LNCaP clone FGC (cell line): ENCODE measurements around the gene CCDC127.

Source experiments
- DNase-seq: peaks from one replicate; pipeline ENCODE4 v3.0.0-alpha.2; 2011; ENCODE audit warnings: low read depth
- H3K4me3 ChIP-seq: 2 replicates; pipeline ENCODE4 v1.5.1; 2011; ENCODE audit warnings: mild to moderate bottlenecking, low read depth, low read length, control low read depth
- TF ChIP-seq, protein P1 (sequence below): IDR thresholded peaks from 2 replicates; pipeline ENCODE4 v1.5.1; 2012; ENCODE audit warnings: mild to moderate bottlenecking; ENCODE audit not compliant: control insufficient read depth, insufficient read depth; ENCODE audit errors: extremely low read depth

The CCDC127 gene

DNA sequence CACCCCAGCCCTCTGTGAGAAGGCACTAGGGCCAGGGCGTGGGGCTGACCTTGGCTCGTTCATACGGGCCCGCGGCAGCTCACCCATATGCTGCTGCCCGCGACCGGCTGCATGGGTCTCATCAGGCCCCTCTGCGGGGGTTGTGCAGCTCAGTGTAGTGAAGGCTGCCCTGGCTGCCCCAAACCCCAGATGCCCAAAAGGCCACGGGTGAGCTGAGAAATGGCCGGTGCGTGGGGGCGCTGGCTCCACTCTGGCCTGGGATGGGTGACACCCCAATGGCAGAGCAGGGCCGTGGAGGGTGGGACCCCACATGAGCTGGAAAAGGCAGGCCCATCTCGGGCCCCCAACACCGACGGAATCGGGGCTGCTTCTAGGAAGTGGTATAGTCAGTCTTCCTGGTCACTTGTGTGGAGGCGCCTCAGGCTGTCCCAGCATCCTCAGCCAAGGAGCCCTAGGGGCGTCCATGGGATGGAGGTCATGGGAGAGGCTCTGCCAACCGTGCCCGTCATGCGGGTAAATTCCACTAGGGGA is 46.1 kb downstream of the CCDC127 start:
- DNase-seq, result no peak
- TF ChIP-seq, protein P1, sequence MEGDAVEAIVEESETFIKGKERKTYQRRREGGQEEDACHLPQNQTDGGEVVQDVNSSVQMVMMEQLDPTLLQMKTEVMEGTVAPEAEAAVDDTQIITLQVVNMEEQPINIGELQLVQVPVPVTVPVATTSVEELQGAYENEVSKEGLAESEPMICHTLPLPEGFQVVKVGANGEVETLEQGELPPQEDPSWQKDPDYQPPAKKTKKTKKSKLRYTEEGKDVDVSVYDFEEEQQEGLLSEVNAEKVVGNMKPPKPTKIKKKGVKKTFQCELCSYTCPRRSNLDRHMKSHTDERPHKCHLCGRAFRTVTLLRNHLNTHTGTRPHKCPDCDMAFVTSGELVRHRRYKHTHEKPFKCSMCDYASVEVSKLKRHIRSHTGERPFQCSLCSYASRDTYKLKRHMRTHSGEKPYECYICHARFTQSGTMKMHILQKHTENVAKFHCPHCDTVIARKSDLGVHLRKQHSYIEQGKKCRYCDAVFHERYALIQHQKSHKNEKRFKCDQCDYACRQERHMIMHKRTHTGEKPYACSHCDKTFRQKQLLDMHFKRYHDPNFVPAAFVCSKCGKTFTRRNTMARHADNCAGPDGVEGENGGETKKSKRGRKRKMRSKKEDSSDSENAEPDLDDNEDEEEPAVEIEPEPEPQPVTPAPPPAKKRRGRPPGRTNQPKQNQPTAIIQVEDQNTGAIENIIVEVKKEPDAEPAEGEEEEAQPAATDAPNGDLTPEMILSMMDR, result no peak
- H3K4me3 ChIP-seq, result no peak overlapping the region

DNA sequence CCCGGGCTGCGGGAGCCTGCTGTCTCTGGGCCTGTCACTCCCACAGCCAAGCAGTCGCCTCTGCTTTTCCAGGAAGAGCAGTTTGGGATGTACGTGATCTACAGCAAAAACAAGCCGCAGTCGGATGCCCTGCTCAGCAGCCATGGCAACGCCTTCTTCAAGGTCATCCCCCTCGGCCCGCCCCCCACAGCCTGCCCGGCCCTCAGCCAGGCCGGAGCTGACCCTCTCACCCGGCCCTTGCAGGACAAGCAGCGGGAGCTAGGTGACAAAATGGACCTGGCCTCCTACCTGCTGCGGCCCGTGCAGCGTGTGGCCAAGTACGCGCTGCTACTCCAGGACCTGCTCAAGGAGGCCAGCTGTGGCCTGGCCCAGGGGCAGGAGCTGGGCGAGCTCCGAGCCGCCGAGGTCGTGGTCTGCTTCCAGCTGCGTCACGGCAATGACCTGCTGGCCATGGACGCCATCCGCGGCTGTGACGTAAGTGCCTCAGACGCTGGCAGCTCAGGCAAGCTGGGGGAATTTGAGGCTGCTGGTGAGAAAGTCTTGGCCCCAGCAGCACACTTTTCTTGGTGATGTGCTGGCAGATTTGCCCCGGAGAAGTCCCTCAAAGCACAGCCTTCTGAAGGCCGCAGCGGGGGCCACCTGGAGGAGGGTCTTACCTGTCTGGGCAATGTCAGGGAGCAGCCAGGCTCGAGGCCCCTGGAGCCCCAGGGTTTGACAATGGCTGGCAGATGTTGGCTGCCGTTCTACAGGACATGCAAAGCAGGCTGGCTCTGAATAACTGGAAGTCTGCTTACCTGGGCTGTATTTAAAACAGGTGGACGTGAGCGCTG is 46.8 kb downstream of the CCDC127 start:
- H3K4me3 ChIP-seq, result no peak overlapping the region
- no peak for DNase-seq
- TF ChIP-seq, protein P1, result no peak

DNA sequence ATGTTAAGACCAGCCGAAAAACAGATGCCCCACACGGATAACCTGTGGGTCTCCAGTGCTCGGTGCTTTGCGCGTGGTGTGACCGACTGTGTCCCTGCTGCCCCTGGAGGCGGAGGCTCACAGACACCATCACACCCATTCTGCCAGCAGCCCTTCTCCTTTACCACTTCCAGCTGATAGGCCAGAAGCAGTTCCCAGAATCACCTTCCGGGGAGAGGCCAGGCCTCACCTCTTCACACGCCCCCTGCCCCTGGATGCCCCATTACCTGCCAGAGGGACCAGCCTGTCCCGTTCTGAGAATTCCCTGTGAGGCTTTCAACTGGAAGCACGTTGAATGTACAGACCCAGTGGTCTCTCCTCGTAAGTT is 48.2 kb downstream of the CCDC127 start:
- no peak overlapping the region for H3K4me3 ChIP-seq
- TF ChIP-seq, protein P1, result no peak
- no peak for DNase-seq

DNA sequence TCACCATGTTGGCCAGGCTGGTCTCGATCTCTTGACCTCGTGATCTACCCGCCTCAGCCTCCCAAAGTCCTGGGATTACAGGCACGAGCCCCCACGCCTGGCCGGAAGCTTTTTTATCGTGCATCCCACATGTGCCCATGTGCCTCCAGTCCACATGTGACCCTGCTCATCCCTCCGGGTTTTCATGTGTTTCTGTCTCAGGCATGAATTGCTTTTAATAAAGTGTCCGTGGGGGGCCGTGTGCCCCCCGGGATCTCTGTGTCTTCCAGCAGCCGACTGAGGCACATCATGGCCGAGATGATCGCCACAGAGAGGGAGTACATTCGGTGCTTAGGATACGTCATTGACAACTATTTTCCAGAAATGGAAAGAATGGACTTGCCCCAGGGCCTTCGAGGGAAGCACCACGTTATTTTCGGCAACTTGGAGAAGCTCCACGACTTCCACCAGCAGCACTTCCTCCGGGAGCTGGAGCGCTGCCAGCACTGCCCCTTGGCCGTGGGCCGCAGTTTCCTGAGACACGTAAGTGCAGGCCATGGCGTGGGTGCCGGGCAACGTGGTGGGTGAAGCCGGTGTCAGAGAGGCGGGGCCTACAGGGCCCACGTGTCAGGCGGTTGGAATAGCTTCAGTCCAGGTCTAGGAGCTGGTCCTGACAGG is 48.8 kb downstream of the CCDC127 start:
- no peak overlapping the region for H3K4me3 ChIP-seq
- DNase-seq, result no peak
- TF ChIP-seq, protein P1, result no peak

DNA sequence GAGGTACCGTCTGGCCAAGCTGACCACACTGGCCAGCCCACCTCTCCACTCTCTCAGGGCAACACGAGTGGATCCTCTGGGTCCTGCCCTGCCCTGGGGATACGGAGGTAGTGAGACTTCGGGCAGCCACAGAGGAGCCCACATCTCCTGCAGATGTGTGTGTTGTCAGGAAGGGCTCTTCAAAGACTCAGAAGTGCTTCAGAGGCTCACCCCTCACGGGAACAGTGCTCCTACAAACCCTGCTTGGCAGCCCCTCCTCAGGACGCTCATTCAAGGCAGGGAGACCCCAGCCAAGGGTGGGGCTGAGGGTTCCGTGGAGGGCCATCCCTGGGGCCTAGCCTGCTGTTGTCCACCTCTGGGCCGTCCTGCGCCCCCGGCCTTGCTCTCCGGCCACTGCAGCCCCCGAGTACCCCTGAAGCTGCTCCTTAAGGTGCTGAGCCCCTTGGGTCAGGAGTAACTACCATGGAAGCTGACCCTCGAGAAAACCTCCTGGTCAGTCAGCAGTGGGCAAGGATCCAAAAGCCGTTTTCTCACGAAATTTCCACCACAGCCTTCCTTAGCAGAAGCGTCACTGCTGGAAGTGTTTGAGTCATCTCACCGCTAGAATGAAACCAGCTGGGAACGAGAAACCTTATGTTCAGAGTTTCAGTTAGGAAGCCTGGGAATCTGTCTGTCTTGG is 49.8 kb downstream of the CCDC127 start:
- no peak overlapping the region for H3K4me3 ChIP-seq
- TF ChIP-seq, protein P1, result no peak
- DNase-seq, result no peak

DNA sequence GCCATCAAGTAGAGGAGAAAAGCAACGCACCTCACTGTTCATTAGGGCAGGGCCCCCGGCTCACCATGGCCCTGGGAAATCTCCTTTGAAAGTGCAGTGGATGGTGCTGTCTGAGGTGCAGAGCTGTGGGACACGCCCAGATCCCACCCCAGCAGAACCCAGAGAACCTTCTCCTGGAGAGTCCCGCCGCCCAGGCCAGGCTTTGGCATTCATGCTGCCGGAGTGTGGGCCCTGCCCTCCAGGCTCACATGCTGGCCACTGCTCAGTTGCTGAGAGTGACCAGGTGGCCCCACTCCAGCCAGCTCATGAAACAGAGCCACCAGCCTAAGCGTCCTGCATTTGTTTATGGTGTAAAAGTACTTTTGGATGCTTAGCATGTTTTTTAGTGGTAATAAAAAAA is 50.4 kb downstream of the CCDC127 start:
- TF ChIP-seq, protein P1, result no peak
- H3K4me3 ChIP-seq, result no peak overlapping the region
- DNase-seq, result no peak
